Gastroesophageal sphincter (tissue), 3 donors: Measurements from ENCODE around the gene ZNF286A.
"Not testable (repeated sequence)": the region's sequence is repeated elsewhere in the genome, so short reads cannot be mapped to it uniquely, and the experiment has no call there.

Experiments
- CTCF ChIP-seq, 4 experiments: fragments of 200-600 bp in 2 of 4; fragments of 450-650 bp in 2 of 4; sonication (generic) in 1 of 4; IDR thresholded peaks; one replicate each; pipeline ENCODE4 v1.5.1; 2017 to 2019; ENCODE audit warnings: antibody characterized with exemption in 4 of 4, mild to moderate bottlenecking in 2 of 4, moderate library complexity in 2 of 4
- EP300 ChIP-seq: sonication (generic); formaldehyde crosslinking; IDR thresholded peaks from one replicate; pipeline ENCODE4 v1.6.1; 2017; ENCODE audit warnings: antibody characterized with exemption, mild to moderate bottlenecking
- POLR2A ChIP-seq, 2 donors: fragments of 450-650 bp; IDR thresholded peaks; one replicate each; pipeline ENCODE4 v1.6.1; 2017; ENCODE audit warnings: antibody characterized with exemption in 2 of 2, mild to moderate bottlenecking in 2 of 2, moderate library complexity in 1 of 2
- POLR2AphosphoS5 ChIP-seq: sonication (generic); formaldehyde crosslinking; IDR thresholded peaks from one replicate; pipeline ENCODE4 v1.6.1; 2017; ENCODE audit warnings: antibody characterized with exemption

- TF ChIP-seq POLR2A (IDR thresholded peaks at IDR 0.05); CTCF (IDR thresholded peaks at IDR 0.05); EP300; POLR2AphosphoS5: not testable (repeated sequence)
Measured at GRCh38 chr17:15739259-15739658, 39.7 kb downstream of the ZNF286A start.
